GM18873 (cell line): ENCODE data around the gene MAP2K1.
A peak's percentile ranks its signal among the peaks of the same experiment; 100 is the strongest.
"Not testable (repeated sequence)": the region's sequence is repeated elsewhere in the genome, so short reads cannot be mapped to it uniquely, and the experiment has no call there.

Source experiments
- ATAC-seq: cut with Tn5 transposase; IDR thresholded peaks from one replicate; pipeline ENCODE4 v1.9.1; 2021; ENCODE audit warnings: mild to moderate bottlenecking, moderate library complexity, moderate number of reproducible peaks; ENCODE audit not compliant: unreplicated experiment, low FRiP score

The MAP2K1 gene

GRCh38 chr15:66500346-66500745, 113.6 kb downstream of the MAP2K1 start:
- ATAC-seq, result not testable (repeated sequence)

- no peak for ATAC-seq
These were observed 115.8 kb downstream of the MAP2K1 start for GRCh38 chr15:66502491-66502890.

GRCh38 chr15:66503041-66503648, 116.4 kb downstream of the MAP2K1 start:
- ATAC-seq, result not testable (repeated sequence)

GRCh38 chr15:66503780-66504562, 117.3 kb downstream of the MAP2K1 start:
- ATAC-seq, result no peak

GRCh38 chr15:66504563-66505429, 118.1 kb downstream of the MAP2K1 start, which contains the start of the genes RPL4 and ZWILCH:
Gene RPL4, minus strand, starts transcription at chr15:66504855. Its CDS starts 65 bp downstream, at chr15:66504790.
Gene ZWILCH, plus strand, starts transcription at chr15:66505326. Its CDS starts 13 bp downstream, at chr15:66505339.
- peak; percentile 57 for ATAC-seq

- no peak for ATAC-seq
These were observed 118.7 kb downstream of the MAP2K1 start for GRCh38 chr15:66505430-66505811.

- ATAC-seq, result no peak
These were observed 119.1 kb downstream of the MAP2K1 start for GRCh38 chr15:66505818-66506217.

GRCh38 chr15:66508293-66508883, 121.7 kb downstream of the MAP2K1 start:
- ATAC-seq, result no peak

GRCh38 chr15:66514586-66514985, 127.9 kb downstream of the MAP2K1 start:
- no peak for ATAC-seq

GRCh38 chr15:66515901-66516322, 129.2 kb downstream of the MAP2K1 start:
- no peak for ATAC-seq

- ATAC-seq, result no peak
These were observed 137.2 kb downstream of the MAP2K1 start for GRCh38 chr15:66523926-66524325.

- ATAC-seq, result no peak
These were observed 138.1 kb downstream of the MAP2K1 start for GRCh38 chr15:66524838-66525237.

- ATAC-seq, result no peak
These were observed 148.3 kb downstream of the MAP2K1 start for GRCh38 chr15:66535056-66535455.
